Prostate gland (tissue), 2 donors: Measurements from ENCODE around the gene ZNF579.

ENCODE experiments used
- POLR2A ChIP-seq: fragments of 450-650 bp; IDR thresholded peaks from one replicate; pipeline ENCODE4 v1.6.1; 2016; ENCODE audit warnings: antibody characterized with exemption, mild to moderate bottlenecking
- POLR2AphosphoS5 ChIP-seq: sonication (generic); formaldehyde crosslinking; IDR thresholded peaks from one replicate; pipeline ENCODE4 v1.6.1; 2017; ENCODE audit warnings: antibody characterized with exemption
- TF ChIP-seq, protein P1 (sequence below), 4 experiments: fragments of 200-600 bp in 2 of 4; fragments of 450-650 bp in 2 of 4; sonication (generic) in 2 of 4; IDR thresholded peaks; 1 replicate in 3 of 4; 2 replicates in 1 of 4; pipeline ENCODE4 v1.5.1; 2016 to 2019; ENCODE audit warnings: antibody characterized with exemption in 4 of 4, mild to moderate bottlenecking in 2 of 4, moderate library complexity in 2 of 4

DNA sequence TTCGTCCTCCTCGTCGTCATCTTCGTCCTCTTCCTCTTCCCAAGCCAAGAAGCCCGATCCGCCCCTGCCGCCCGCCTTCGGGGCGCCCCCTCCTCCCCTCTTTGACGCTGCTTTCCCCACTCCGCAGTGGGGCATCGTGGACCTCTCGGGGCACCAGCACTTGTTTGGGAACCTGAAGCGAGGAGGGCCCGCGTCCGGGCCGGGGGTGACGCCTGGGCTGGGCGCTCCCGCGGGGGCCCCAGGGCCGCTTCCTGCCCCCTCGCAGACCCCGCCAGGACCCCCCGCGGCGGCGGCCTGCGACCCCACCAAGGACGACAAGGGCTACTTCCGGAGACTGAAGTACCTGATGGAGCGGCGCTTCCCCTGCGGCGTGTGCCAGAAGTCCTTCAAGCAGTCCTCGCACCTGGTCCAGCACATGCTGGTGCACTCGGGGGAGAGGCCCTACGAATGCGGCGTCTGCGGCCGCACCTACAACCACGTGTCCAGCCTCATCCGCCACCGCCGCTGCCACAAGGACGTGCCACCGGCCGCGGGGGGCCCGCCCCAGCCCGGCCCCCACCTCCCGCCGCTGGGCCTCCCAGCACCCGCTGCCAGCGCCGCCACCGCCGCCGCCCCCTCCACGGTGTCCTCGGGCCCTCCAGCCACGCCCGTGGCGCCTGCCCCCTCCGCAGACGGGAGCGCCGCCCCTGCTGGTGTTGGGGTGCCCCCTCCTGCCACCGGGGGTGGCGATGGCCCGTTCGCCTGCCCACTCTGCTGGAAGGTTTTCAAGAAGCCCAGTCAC lies 33.5 kb upstream of the ZNF579 start:
- TF ChIP-seq, protein P1, sequence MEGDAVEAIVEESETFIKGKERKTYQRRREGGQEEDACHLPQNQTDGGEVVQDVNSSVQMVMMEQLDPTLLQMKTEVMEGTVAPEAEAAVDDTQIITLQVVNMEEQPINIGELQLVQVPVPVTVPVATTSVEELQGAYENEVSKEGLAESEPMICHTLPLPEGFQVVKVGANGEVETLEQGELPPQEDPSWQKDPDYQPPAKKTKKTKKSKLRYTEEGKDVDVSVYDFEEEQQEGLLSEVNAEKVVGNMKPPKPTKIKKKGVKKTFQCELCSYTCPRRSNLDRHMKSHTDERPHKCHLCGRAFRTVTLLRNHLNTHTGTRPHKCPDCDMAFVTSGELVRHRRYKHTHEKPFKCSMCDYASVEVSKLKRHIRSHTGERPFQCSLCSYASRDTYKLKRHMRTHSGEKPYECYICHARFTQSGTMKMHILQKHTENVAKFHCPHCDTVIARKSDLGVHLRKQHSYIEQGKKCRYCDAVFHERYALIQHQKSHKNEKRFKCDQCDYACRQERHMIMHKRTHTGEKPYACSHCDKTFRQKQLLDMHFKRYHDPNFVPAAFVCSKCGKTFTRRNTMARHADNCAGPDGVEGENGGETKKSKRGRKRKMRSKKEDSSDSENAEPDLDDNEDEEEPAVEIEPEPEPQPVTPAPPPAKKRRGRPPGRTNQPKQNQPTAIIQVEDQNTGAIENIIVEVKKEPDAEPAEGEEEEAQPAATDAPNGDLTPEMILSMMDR (IDR thresholded peaks at IDR 0.05) = no peak
- TF ChIP-seq POLR2AphosphoS5 (no peak), POLR2A (no peak)
